ENCODE measurements around the gene IL17A.

GRCh38 chr6:52152070-52152423 lies 34.1 kb upstream of the IL17A start:
- no peak for TF ChIP-seq CTCF (IDR thresholded peaks at IDR 0.05)
- TF ChIP-seq POLR2A (IDR thresholded peaks at IDR 0.05), result no peak
